GM12874 (cell line): ENCODE measurements around the gene MRPL28.
A peak's percentile ranks its signal among the peaks of the same experiment; 100 is the strongest.

ENCODE experiments used
- CTCF ChIP-seq: IDR thresholded peaks from 2 replicates; pipeline ENCODE4 v1.5.1; 2011; ENCODE audit warnings: low read depth, mild to moderate bottlenecking, control low read depth, low read length, moderate library complexity; ENCODE audit not compliant: insufficient read depth

MRPL28 gene

GRCh38 chr16:324451-325334 is 45.6 kb downstream of the MRPL28 start:
- TF ChIP-seq CTCF = no peak

GRCh38 chr16:324201-324450 is 46.2 kb downstream of the MRPL28 start:
- no peak for TF ChIP-seq CTCF

GRCh38 chr16:322476-323143 is 47.7 kb downstream of the MRPL28 start:
- TF ChIP-seq CTCF = no peak

- no peak for TF ChIP-seq CTCF
Measured at GRCh38 chr16:321532-321931, 48.8 kb downstream of the MRPL28 start.

GRCh38 chr16:320206-320605 is 50.1 kb downstream of the MRPL28 start:
- TF ChIP-seq CTCF = no peak

GRCh38 chr16:318628-319027 is 51.7 kb downstream of the MRPL28 start:
- TF ChIP-seq CTCF = peak; percentile 31; the same call in 1 of the 2 replicates

GRCh38 chr16:317583-317982 is 52.8 kb downstream of the MRPL28 start:
- no peak for TF ChIP-seq CTCF
